LNCaP clone FGC (cell line): ENCODE data around the gene GABRG3.

ENCODE experiments used
- DNase-seq: peaks from one replicate; pipeline ENCODE4 v3.0.0-alpha.2; 2011; ENCODE audit warnings: low read depth
- H3K4me3 ChIP-seq: 2 replicates; pipeline ENCODE4 v1.5.1; 2011; ENCODE audit warnings: mild to moderate bottlenecking, low read depth, low read length, control low read depth
- CTCF ChIP-seq: IDR thresholded peaks from 2 replicates; pipeline ENCODE4 v1.5.1; 2012; ENCODE audit warnings: mild to moderate bottlenecking; ENCODE audit not compliant: control insufficient read depth, insufficient read depth; ENCODE audit errors: extremely low read depth

The GABRG3 gene

GRCh38 chr15:27498700-27499099 is 527.7 kb downstream of the GABRG3 start:
- no peak for DNase-seq
- TF ChIP-seq CTCF: no peak
- no peak overlapping the region for H3K4me3 ChIP-seq

- no peak for DNase-seq
- H3K4me3 ChIP-seq: no peak overlapping the region
- TF ChIP-seq CTCF: no peak
Measured at GRCh38 chr15:27499191-27499590, 528.2 kb downstream of the GABRG3 start.

GRCh38 chr15:27499719-27500118 is 528.7 kb downstream of the GABRG3 start:
- no peak for DNase-seq
- no peak for TF ChIP-seq CTCF
- H3K4me3 ChIP-seq: no peak overlapping the region

GRCh38 chr15:27500206-27500605 is 529.2 kb downstream of the GABRG3 start:
- DNase-seq: no peak
- no peak overlapping the region for H3K4me3 ChIP-seq
- no peak for TF ChIP-seq CTCF

GRCh38 chr15:27506752-27507151 is 535.8 kb downstream of the GABRG3 start:
- no peak overlapping the region for H3K4me3 ChIP-seq
- DNase-seq: no peak
- TF ChIP-seq CTCF: no peak

GRCh38 chr15:27509014-27509413 is 538.0 kb downstream of the GABRG3 start:
- no peak for DNase-seq
- no peak for TF ChIP-seq CTCF
- H3K4me3 ChIP-seq: no peak overlapping the region

- H3K4me3 ChIP-seq: no peak overlapping the region
- TF ChIP-seq CTCF: no peak
- peak; percentile 18 for DNase-seq
Measured at GRCh38 chr15:27512281-27513001, 541.5 kb downstream of the GABRG3 start.
